NCI-H2196 treated with DMSO at 0.1 percent for 48 hours (cell line): ENCODE data around the gene ANO1.

Experiments used
- DNase-seq: peaks from one replicate; lab custom pipeline; 2025; ENCODE audit not compliant: unreplicated experiment; lab: John Stamatoyannopoulos, UW

Gene ANO1

DNA sequence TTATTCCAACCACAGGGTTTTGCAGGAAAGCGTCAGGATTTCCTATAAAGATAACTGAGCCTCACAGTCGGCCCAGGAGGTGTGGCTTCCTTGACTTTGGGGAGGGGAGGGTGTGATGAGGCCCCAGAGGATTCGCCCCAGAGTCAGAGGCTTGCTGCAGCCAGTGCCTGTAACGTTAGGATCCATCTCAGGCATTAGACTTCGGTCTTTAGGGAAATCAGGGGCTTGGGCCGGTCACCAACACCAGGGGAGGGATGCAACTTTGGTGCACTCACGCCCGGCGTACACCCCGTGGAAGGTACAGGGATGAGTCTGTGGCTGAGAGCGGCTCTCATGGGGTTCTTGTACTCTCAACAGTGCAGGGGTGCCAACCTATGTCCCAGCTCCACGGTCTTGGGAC lies 5.7 kb upstream of the ANO1 start:
- DNase-seq = no peak

DNA sequence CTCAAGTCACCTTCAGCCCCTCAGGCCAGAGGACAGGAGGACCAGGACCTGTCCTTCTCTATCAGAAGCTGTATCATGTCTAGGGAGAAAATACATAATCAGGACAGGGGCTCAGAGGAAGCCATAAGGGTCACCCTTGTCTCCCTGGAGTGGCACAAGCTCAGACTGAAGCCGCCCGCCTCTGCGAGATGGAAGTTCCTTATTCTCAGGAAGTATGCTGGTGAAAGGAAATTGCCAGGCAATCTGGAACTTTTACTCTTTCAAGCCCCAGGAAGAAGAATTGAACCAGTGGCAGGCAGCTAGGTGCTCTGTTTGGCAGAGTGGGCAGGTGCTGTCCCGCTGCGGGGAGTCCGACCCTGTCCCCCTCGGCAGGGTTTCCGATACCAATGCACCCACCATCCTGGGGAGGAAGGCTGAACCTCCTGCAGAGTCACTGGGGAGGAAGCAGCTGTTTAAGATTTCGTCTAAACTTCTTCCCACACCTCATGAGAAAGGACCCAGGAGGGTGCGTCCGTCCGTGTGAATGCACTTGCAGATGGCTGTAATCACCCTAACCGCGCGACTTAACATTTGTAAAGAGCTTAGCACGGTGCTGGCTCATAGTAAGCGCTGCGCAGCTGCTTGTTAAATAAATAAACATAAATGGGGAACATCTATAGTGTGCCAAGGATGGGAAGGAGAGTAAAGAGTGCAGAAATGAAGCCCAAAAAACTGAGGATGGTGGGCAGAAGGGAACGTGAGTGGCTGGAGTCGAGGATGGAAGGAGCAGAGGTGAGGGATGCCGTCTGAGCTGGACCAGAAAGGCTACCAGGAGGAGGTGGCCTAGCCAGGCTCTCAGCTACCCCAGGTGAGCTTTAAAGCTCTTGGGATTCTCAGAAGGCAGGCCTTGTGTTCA lies 5.0 kb upstream of the ANO1 start:
- DNase-seq = no peak

GRCh38 chr11:70073871-70074371 lies 4.2 kb upstream of the ANO1 start:
- no peak for DNase-seq

DNA sequence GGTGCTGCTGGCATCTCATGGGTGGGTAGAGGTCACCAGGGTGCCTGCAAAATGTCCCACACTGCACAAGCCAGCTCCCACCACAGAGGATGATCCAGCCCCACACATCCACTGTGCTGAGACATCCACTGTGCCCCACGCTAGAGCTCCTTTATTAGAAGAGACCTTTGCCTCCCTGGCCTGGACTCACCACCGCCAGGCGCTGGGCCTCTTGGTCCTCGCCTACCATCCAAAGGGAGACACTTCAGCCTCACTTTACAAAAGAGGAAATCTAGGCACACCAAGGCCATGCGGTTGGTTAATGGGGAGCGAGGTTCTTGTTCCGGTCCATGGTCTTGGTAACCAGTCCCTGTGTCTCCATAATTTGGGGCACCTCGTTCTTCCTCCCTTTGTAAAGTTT lies 3.4 kb upstream of the ANO1 start:
- DNase-seq = no peak

GRCh38 chr11:70075836-70076235 lies 2.3 kb upstream of the ANO1 start:
- no peak for DNase-seq

DNA sequence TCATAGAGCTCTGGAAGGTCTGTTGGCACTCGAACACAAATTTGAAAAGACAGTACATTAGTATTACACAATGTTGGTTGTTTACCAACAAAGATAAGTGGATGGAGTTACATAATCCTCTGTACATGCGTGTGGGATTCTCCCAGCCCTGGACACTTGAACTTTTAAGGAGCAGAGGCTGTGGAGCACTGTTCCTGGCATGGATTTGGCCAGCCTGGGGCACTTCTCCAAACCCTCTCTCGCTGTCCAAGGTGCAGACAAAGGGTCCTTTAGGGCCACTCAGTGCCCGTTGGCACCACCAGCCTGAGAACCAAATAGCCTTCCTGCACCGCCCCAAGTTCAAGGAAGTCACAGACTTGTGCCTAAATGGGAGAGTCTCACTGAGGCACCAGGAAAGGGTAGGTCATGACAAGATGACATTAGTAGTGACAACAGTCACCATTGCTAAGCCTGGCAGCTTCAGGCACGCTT lies 1.6 kb upstream of the ANO1 start:
- DNase-seq = no peak

GRCh38 chr11:70077411-70078094 lies 564 bp upstream of the ANO1 start:
- no peak for DNase-seq

- DNase-seq = no peak
Observed at GRCh38 chr11:70078781-70079616, 882 bp downstream of the ANO1 start.

DNA sequence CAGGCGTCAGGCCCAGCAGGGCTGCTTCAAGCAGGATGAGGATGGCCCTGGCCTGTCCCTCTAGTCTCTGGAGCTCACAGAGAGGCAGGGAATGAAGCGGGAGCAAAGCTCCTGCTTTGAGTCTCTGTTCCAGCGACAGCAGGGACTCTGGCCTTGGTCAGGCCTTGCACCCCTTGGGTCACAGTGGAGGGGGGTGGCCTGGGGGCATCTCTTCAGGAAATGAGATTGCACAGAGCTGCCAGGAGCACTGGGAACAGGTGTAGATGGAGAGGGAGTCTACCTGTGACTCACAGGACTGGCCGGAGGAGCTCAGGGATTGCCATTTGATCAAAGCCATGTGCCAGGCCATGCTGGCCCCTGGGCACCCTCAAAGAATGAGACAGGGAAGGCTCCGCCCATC lies 1.6 kb downstream of the ANO1 start:
- no peak for DNase-seq

GRCh38 chr11:70080763-70081162 lies 2.6 kb downstream of the ANO1 start:
- DNase-seq = no peak

- no peak for DNase-seq
Observed at GRCh38 chr11:70082829-70083228, 4.7 kb downstream of the ANO1 start.

DNA sequence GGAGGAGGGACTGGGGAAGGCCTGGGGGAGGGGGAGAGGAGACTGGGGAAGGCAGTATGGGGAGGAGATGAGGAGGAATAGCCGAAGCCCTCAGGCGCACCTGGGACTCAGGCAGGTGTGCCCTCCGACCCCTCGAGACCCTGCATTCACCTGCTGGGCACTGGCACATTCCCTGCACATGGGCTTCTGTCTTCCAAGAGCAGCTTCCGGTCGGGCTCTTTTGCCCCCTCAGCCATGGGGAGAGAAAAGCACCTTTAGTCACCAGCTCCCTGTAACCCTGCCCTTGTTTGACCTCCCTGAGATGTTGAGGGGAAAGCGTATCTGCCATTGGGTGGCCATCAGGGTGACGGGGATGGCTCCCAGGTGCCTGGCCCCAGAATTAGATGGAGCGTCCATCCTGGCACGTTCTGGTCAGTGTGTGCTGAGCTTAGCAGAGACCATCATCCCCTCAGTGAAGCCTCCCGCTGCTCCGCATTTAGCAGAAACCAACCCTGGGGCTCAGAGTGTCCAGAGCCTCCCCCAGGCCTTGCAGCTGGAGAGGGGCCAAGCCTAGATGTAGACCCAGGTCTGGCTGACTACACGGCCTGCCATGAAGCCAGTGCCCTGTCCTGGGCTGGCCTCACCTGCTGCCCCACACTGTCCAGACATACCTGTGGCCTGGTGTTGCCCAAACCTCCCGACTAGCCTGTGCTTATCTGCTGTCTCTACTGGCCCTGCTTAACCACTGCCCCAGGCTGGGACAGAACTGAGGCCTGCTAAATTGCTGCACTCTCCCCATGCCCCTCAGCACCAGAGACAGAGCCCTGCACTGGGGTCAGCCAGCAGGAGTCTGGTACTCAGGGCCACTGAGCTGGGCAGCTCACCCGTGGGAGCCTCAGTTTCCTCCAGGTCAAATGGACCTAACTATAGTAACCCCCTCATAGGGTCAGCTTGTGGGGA lies 6.2 kb downstream of the ANO1 start:
- DNase-seq = no peak

DNA sequence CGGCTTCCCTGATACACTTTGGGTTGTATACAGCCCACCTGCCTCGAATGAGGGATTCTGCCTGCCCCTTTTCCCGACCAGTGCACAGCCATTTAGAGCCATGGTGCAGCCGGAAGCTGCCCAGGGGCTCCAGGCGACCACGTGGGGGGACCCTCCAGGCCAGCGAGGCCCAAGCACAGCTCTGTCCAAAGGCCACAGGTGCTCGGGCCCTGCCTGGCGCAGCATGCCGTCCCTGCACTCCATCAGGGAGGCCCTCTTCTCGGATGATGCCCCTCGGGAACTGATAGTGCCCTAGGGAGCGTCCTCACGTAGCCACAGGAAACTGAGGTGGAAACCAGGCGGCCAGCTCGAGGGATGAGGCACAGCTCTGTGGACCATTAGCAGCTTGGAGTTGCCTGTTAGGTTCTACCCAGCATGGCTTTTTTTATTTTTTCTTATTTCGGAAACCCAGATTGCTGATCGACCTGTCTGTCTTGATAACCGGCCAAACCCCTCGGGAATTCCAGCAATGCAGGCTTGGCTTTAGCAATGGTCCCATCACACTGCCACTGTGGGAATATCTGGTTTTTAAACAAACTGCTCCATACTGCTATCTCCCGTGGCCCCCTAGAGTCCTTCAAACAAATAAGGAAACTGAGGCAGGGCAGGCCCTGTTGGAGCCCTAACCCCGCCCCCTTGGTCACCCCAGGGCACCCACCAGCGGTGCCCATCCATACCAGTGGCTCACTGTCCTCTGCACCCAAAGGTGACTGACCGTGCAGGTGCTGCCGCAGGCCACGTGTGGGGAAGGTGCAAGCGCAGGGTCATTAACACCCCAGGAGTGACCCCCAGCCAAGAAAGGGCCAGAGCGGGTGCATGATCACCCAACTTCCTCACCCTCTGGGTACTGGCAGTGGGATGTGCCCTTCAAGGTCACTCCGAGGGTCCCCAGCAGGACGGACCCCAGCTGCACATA lies 8.0 kb downstream of the ANO1 start:
- no peak for DNase-seq

DNA sequence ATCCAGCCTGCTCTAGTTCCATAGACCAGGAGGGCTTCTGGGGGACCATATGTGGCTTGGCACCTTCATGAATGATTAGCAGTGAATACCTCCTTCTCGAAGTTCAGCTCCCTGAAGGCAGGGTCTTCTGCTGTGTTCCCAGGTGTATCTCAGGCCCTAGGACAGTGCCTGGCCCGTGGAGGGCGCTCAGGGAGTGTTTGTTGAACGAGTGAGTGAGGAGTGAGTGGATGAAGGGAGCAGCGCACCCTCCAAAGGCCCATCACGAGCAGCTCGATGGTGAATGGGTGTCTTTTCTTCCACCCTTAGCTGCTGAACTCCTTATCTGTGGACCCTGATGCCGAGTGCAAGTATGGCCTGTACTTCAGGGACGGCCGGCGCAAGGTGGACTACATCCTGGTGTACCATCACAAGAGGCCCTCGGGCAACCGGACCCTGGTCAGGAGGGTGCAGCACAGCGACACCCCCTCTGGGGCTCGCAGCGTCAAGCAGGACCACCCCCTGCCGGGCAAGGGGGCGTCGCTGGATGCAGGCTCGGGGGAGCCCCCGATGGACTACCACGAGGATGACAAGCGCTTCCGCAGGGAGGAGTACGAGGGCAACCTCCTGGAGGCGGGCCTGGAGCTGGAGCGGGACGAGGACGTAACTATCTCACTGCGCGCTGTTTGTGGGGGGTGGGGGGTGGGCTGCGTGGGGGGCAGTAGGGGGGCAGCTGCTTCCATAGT lies 9.5 kb downstream of the ANO1 start:
- no peak for DNase-seq

DNA sequence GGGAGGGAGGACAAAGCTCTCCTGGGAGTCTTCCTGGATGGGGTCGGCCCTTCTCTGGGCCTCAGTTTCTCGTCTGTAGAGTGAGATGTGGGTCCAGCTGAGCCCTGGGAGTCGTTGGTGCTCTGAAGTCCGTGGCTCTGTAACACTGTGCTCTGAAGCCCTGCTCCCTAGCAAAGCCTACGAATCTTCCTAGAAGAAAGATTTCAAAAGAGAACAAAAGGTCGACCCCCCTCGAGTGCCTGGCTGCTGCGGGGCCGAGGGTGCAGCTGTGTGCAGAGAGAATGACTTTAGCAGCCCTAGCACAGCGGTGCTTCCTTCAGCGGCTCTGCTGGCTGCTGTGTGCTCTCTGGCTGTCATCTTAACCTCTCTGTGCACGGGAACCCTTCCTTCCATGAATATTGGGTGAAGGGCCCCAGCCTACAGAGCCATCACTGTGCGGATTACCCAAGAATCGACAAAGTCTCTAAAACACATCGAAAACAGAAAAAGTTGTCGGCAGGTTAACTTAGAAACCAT lies 10.7 kb downstream of the ANO1 start:
- DNase-seq = no peak

- DNase-seq = no peak
Observed at GRCh38 chr11:70089631-70090030, 11.5 kb downstream of the ANO1 start.

DNA sequence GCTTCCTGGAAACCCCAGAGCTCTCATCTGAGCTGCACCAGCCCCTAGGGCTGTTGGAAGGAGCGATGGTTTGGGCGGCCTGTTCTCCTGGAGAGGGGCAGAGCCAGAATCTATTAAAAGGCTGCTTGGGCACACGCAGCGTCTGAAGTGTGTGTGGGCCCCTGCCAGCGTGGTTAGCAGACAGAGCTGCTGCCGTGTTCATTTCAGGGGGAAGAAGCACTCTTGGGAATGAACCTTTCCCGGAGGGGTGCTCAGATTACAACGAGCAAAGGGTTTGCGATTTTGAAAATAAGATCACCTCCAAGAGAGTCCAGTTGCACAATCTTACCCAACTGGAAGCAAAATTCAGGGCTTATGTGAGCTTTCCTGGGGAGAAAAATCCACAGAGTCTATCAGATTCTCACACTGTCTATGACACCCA lies 12.9 kb downstream of the ANO1 start:
- no peak for DNase-seq

DNA sequence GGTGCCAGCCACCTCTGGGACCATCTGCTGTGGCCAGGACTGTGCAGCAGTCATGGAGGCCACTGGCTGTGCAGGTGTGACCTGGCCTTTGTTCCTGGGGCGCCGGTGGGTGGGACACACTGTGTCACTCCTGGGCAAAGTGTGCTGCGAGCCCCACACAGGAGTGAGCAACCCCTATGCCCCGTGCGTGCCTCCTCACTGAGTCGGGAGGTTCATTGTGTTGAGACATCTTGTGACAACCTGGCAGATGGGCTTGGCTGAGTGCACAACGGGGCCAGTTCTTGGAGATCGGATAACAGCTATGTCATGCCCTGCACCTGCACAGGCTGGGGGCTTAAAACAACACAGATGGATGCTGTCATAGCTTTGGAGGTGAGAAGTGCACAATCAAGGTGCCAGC lies 13.5 kb downstream of the ANO1 start:
- no peak for DNase-seq
